PFSK-1 (cell line): ENCODE measurements around the gene SORBS2.

Experiments
- FOXP2 ChIP-seq: optimal IDR thresholded peaks from 2 replicates; pipeline ENCODE3; 2011; ENCODE audit warnings: borderline replicate concordance, control low read depth, inconsistent platforms; ENCODE audit not compliant: insufficient read depth; ENCODE audit errors: extremely low read length, extremely low read depth
- POLR2AphosphoS5 ChIP-seq: IDR thresholded peaks from 2 replicates; pipeline ENCODE4 v1.6.1; 2012; ENCODE audit warnings: low read depth, mild to moderate bottlenecking, control low read depth, low read length, moderate library complexity
- SIN3A ChIP-seq: IDR thresholded peaks from 2 replicates; pipeline ENCODE4 v1.6.1; 2012; ENCODE audit warnings: mild to moderate bottlenecking, low read length, moderate library complexity, borderline replicate concordance; ENCODE audit not compliant: insufficient read depth
- TAF1 ChIP-seq: IDR thresholded peaks from 2 replicates; pipeline ENCODE4 v1.6.1; 2012; ENCODE audit warnings: low read length, control low read depth, borderline replicate concordance; ENCODE audit not compliant: insufficient read depth
- TF ChIP-seq, protein P1 (sequence below), 2 experiments: IDR thresholded peaks; 2 replicates each; pipeline versions ENCODE4 v1.6.1 to v1.8.0; 2011 to 2012; ENCODE audit warnings: low read depth in 2 of 2, low read length in 2 of 2, control low read depth in 1 of 2, inconsistent platforms in 1 of 2, mild to moderate bottlenecking in 1 of 2, moderate library complexity in 1 of 2; ENCODE audit not compliant: insufficient read depth in 1 of 2

SORBS2 gene

GRCh38 chr4:185623444-185624258 is 188.3 kb downstream of the SORBS2 start:
- TF ChIP-seq TAF1 (no peak), SIN3A (no peak)

GRCh38 chr4:185608185-185608584 is 203.8 kb downstream of the SORBS2 start:
- TF ChIP-seq POLR2AphosphoS5: no peak
- TF ChIP-seq FOXP2: no peak
- no peak for TF ChIP-seq TAF1
- no peak for TF ChIP-seq SIN3A
- TF ChIP-seq, protein P1, sequence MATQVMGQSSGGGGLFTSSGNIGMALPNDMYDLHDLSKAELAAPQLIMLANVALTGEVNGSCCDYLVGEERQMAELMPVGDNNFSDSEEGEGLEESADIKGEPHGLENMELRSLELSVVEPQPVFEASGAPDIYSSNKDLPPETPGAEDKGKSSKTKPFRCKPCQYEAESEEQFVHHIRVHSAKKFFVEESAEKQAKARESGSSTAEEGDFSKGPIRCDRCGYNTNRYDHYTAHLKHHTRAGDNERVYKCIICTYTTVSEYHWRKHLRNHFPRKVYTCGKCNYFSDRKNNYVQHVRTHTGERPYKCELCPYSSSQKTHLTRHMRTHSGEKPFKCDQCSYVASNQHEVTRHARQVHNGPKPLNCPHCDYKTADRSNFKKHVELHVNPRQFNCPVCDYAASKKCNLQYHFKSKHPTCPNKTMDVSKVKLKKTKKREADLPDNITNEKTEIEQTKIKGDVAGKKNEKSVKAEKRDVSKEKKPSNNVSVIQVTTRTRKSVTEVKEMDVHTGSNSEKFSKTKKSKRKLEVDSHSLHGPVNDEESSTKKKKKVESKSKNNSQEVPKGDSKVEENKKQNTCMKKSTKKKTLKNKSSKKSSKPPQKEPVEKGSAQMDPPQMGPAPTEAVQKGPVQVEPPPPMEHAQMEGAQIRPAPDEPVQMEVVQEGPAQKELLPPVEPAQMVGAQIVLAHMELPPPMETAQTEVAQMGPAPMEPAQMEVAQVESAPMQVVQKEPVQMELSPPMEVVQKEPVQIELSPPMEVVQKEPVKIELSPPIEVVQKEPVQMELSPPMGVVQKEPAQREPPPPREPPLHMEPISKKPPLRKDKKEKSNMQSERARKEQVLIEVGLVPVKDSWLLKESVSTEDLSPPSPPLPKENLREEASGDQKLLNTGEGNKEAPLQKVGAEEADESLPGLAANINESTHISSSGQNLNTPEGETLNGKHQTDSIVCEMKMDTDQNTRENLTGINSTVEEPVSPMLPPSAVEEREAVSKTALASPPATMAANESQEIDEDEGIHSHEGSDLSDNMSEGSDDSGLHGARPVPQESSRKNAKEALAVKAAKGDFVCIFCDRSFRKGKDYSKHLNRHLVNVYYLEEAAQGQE (IDR thresholded peaks at IDR 0.05; ENCODE audit: insufficient read depth in 1 of 2, low read depth in 2 of 2, low read length in 2 of 2): no peak

DNA sequence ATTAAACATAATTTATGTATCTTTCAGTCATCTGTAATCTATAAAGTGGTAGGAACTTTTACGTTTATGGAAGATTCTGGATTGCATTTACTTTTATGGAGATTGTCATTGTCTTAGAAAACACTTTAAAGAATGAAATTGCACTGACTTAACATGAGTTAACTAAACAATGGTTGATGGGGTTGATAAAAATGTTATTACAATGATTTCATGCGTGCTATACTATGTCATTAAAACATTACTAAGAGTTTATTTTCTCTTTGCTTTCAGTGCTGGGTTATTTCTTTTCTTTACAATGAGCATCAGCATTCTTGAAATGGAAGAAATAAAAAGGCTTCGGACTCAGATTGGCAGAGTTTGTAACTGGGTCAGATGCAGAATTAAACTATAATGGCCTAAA is 209.6 kb downstream of the SORBS2 start:
- TF ChIP-seq FOXP2: no peak
- TF ChIP-seq SIN3A: no peak
- TF ChIP-seq, protein P1 (IDR thresholded peaks at IDR 0.05; ENCODE audit: insufficient read depth in 1 of 2, low read depth in 2 of 2, low read length in 2 of 2): no peak
- no peak for TF ChIP-seq TAF1
- no peak for TF ChIP-seq POLR2AphosphoS5

- TF ChIP-seq, protein P1 (IDR thresholded peaks at IDR 0.05; ENCODE audit: insufficient read depth in 1 of 2, low read depth in 2 of 2, low read length in 2 of 2): no peak
- TF ChIP-seq FOXP2: no peak
- no peak for TF ChIP-seq SIN3A
- TF ChIP-seq TAF1: no peak
- TF ChIP-seq POLR2AphosphoS5: no peak
Measured at GRCh38 chr4:185600801-185601434, 211.1 kb downstream of the SORBS2 start.

GRCh38 chr4:185599553-185600243 is 212.3 kb downstream of the SORBS2 start:
- TF ChIP-seq, protein P1 (IDR thresholded peaks at IDR 0.05; ENCODE audit: insufficient read depth in 1 of 2, low read depth in 2 of 2, low read length in 2 of 2): no peak
- TF ChIP-seq TAF1: no peak
- TF ChIP-seq POLR2AphosphoS5: no peak
- no peak for TF ChIP-seq FOXP2
- TF ChIP-seq SIN3A: no peak
